GM18520 (cell line): ENCODE data around the gene PEAR1.
"Not testable (repeated sequence)": the region's sequence is repeated elsewhere in the genome, so short reads cannot be mapped to it uniquely, and the experiment has no call there.

Source experiments
- ATAC-seq: cut with Tn5 transposase; IDR thresholded peaks from one replicate; pipeline ENCODE4 v1.9.1; 2021; ENCODE audit not compliant: unreplicated experiment

Gene PEAR1

DNA sequence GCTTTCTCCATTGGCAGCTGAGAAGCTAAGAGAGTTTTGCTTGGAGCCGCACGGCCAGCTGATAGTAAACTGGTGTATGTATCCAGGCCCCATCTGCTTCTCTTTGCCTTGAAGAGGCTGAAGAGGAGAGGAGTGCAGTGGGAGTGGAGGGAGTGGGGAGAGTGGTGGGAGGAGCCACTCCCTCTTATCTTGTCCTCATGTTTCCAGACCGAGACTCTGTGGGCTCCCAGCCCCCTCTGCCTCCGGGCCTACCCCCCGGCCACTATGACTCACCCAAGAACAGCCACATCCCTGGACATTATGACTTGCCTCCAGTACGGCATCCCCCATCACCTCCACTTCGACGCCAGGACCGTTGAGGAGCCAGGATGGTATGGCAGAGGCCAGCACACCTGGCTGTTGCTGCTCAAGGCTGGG is 20.9 kb downstream of the PEAR1 start:
- no peak for ATAC-seq

DNA sequence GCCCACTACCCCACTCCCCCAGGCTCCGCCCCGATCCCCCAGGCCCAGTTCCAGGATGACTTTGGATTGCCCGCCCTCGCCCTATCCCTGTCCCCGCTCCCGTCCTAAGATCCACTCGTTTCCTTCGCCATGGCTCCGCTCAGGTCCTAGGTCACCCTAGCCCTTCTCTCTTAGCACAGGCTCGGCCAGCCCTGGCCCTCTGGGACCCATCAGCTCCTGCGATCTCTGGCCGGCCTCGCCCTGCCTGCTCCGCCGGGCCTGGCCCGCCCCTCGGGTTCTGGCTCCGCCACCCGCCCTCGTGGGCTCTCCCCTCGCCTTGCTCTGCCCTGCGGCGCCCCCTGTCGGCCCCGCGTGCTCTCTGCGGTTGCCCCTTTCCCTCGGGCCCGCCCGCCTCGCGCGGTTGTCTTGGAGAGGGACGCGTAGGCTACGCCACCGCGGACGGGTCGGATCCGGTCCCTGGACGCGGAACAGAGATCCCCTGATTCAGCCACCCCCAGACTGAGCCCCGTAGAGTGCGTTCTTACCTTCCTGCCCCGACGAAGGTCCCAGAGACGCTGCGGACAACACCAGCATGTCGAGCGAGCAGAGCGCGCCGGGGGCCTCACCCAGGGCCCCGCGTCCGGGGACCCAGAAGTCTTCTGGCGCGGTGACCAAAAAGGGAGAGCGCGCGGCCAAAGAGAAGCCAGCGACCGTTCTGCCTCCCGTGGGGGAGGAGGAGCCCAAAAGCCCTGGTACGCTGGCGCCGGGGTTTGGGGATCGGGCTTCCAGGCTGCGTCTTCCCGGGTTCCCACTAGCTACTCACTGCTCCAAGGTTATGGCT is 26.9 kb downstream of the PEAR1 start, which contains the start of gene LRRC71:
LRRC71 (plus strand) TSS at position 400 of the 820 bp plus-strand sequence; CDS start at position 572, 172 bp downstream.
- ATAC-seq = no peak

DNA sequence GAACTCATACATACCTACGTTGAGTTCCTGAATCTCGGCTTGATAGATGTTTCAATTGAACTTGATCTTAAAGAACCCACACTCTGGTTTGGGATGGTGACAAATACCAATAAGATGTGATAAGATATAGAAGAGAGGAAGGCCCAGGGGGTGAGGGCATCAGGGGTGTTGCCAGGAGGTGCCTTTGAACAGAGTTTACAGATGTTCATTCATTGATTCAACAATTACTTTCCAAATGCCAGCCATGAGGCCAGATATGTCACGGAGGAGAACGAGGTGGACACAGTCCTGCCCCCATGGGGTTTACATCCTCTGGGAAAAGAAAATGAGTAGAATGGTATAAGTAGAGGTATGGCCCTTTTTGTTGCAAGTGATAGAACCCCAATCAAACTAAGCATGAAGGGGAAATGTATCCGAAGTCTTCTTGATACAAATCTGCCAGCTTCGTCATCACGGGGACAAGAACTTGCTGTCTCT is 27.6 kb downstream of the PEAR1 start:
- no peak for ATAC-seq

DNA sequence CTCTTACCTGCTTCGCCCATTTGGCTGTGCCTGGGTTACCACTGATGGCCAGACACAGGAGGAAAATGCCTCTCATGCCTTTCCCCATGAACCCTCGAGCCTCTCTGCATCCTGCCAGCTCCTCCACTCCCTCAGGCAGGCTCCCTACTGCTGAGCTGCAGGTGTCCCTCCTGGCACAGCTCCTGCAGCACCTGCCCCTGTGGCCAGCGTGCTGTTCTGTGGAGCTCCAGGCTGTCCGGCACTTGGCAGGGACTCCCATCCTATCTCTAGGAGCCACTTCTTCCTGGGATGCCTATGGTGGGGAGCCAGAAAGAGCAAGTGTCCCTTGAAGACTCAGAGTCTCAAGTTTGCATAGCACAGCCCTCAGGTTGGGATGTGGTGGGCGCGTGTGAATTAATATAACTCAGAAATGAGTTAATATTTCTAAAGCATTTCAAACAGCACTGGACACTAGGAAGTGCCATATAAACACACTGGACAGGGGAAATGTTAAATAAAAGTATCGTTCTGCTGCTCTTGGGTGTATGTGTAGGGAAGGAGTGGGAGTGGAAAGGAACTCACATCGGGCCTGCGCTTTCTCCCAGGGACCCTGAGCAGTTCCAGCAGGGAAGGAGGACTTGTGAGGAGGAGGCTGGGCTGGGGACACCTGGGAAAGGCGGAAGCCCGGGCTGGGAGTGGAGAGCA is 29.6 kb downstream of the PEAR1 start:
- ATAC-seq = no peak

DNA sequence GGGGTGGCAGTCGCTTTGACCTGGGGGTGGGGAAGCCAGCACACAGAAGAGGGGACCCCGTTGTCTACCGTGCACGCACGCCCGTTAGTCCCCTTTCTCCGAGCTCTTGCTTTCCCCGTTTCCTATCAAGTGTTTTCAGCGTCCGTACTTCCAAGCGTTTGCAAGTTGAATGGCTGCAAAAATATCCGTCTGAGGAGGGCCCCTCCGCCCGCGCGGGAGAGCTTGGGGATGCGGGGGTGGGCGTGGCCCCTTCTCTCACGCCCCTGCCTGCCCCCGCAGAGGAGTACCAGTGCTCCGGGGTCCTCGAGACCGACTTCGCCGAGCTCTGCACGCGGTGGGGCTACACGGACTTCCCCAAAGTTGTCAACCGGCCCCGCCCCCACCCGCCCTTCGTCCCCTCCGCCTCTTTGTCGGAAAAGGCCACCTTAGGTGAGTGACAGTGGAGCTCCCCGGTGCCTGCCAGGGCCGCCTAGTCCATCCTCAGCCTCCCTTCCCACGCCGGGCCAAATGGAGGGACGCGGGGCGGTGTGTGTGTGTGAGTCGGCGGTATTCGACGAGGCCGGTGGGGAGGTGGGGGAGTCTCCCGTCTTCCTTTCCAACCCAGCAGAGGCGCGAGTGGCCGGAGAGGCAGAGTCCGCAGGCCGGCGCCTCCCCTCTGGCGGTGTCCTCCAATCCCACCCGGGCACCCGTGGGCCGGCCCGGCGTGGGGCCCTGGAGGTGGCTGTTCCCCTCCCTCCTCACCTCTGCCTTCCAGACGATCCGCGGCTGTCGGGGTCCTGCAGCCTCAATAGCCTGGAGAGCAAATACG is 30.4 kb downstream of the PEAR1 start:
- no peak for ATAC-seq

DNA sequence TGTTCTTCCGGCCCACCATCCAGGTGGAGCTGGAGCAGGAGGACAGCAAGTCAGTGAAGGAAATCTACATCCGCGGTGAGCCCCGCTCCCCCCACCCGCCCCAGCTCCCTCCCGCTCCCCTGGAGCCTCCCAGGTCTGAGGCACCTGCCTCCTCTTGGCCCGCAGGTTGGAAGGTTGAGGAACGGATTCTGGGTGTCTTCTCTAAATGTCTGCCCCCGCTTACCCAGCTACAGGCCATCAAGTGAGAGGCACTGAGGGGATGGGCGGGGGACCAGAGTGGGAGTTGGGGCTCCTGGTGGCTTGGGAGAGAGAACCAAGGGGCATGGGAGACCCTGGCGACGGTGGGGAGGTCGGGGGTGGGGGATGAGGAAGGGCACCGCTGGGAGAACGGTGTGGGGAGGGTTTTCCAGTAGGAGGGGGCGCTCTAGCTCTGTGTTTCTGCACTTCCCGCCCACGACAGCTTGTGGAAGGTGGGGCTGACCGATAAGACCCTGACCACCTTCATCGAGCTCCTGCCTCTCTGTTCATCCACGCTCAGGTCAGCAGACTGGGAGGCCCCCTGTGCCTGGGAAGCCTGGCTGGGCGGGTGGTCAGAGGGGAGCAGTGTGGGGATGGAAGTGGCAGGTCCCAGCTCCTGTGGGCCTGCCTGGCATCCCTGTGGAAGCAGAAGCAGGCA is 31.1 kb downstream of the PEAR1 start:
- no peak for ATAC-seq

DNA sequence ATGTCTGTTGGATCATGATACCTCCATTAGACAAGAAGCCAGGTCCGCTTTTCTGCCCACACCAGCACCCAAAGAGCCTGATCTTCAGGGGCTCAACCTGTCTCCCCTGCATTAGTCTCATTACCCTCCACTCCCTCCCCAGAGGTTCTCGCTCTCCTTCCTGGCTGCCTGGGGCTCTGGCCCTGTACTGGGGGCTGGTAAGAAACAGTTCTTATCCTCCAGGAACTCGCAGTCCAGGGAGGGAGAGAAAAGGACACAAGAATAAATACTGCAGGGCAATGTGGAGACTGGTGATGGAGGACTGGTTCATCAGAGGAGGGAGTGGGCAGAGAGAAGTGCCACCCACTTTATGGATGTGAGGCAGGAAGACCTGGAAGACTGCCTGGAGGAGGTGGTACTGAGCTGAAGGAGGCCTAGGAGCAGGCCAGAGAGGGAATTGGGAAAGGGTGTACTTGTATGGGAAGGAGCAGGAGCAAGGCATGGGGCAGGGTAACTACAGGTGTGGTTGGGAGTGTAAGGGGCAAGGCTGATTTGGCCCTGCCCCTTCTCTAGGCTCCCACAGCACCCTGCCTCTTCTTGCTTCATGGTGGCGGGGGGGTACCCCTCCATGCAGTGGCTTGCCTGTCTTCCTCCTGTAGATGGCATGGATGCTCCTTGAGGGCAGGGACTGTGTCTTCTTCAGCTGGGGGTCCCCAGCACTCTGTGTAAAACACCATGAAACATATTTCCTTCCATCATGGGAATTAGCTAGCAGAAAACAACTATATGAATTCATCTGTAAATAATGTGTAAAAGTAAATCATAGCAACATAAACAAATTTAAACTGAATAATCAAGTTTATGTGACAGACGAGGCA is 31.9 kb downstream of the PEAR1 start:
- ATAC-seq = no peak

DNA sequence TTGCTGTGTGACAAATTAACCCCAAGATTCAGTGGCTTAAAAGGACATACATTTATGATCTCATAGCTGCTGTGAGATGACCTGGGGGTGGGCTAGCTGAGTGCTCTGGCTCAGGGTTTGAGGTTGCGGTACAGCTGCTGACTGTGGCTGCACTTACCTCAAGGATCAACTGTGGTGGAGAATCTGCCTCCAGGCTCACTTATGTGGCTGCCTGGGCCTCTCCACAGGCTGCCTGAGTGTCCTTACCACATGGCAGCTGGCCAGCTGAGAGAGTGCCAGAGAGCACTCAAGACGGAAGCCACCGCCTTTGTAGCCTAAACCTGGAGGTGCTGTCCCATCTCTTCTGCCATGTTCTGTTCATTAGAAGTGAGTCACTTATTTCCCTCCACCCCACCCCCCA is 32.7 kb downstream of the PEAR1 start:
- ATAC-seq = no peak

DNA sequence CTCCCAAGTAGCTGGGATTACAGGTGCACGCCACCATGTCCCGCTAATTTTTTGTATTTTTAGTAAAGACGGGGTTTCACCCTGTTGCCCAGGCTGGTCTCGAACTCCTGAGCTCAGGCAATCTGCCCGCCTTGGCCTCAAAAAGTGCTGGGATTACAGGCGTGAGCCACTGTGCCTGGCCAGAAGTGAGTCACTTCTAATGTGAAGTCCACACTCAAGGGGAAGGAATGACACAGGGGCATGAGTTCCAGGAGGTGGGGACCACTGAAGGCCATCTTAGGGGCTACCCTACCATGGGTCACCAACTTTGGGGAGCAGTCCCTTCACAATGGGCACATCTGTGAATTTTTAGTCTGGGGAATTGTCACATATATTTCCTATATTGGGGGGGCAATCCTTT is 33.2 kb downstream of the PEAR1 start:
- not testable (repeated sequence) for ATAC-seq

DNA sequence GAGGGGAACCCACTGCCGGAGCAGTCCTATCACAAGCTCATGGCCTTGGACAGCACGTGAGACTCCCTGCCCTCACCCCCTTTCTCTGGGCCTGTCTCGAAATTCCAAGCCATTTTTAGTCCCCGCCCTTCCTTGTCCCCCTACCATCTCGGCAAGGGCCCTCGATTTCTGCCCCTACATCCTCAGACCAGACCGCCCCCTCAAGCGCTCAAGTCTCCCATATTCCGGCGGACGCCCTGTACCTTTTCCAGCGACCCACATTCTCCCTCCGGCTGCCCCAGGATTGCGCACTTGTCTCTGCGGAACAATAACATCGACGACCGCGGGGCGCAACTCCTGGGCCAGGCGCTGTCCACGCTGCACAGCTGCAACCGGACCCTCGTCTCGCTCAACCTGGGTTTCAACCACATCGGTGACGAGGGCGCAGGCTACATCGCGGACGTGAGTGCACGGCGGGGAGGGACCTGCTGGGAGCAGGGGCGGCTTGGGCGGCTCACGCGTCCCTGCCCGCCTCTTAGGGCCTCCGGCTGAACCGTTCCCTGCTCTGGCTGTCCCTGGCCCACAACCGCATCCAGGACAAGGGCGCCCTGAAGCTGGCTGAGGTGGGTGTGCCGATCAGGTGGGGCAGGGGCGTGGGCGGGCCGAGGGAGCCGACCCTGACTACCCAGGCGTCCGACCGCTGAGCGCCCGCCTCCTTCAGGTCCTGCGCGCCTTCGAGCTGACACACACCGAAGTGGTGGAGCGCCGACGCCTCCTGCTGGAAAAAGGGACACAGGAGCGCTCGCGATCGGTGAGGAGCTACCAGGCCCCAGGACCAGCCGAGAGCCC is 33.9 kb downstream of the PEAR1 start:
- no peak for ATAC-seq

DNA sequence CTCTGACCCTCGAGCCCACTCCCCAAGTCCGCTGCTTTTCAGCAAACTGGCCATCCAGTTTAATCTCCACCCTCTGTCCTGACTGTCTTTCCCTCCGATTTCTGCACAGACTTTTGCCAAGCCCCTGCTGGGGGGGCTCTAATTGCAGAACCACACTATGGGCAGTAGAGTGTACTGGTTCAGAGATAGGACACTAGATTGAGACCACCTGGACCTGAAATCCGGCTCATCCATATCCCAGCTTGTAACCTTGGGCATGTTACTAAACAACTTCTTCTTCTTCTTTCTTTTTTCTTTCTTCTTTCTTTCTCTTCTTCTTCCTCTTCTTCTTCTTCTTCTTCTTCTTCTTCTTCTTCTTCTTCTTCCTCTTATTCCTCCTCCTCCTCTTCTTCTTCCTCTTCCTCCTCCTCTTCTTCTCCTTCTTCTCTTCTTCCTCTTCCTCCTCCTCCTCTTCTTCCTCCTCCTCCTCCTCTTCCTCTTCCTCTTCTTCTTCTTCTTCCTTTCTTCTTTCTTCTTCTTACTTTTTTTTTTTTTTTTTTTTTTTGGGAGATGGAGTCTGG is 34.6 kb downstream of the PEAR1 start:
- ATAC-seq = no peak

DNA sequence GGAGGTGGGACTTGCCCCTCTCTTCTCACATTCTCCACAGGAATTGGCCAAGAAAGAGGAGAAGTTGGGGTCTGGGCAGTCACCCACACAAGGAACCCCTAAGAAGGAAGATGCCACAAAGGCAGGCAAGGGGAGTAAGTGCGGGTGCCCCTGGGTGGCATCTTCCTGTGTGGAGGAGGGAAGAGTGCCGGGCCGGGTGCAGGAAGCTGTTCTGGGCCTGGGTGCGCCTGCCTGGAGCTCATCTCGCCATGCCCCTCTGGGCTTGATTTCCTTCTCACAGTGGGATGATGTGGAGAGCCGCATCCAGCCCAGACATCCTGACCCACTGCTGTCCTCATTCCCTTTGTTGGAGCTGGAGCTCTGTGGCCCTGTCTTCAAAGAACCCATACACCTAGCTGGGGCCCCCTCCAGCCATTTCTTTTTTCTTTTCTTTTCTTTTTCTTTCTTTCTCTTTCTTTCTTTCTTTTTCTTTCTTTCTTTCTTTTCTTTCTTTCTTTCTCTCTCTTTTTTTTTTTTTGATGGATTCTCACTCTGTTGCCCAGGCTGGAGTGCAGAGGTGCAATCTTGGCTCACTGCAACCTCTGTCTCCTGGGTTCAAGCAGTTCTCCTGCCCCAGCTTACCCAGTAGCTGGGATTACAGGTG is 36.2 kb downstream of the PEAR1 start:
- ATAC-seq = no peak

DNA sequence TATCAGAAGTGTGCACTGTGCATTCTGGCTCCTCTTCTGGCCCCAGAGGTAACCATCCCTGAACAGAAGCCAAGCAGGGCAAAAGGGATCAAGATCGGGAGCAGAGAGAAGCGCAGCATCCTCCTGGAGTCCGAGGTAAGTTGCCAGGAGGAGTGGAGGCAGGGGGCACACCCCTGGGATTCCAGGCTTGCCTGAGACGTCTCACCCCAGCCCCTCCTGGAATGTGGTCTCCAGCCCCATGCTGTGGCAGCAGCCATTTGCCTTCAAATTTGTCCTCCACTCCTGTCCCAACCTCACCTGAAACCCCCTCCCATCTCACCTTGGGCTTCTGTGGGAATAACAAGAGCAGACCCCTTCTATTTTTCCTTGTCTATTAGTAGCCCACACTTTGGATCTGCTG is 37.0 kb downstream of the PEAR1 start:
- no peak for ATAC-seq

DNA sequence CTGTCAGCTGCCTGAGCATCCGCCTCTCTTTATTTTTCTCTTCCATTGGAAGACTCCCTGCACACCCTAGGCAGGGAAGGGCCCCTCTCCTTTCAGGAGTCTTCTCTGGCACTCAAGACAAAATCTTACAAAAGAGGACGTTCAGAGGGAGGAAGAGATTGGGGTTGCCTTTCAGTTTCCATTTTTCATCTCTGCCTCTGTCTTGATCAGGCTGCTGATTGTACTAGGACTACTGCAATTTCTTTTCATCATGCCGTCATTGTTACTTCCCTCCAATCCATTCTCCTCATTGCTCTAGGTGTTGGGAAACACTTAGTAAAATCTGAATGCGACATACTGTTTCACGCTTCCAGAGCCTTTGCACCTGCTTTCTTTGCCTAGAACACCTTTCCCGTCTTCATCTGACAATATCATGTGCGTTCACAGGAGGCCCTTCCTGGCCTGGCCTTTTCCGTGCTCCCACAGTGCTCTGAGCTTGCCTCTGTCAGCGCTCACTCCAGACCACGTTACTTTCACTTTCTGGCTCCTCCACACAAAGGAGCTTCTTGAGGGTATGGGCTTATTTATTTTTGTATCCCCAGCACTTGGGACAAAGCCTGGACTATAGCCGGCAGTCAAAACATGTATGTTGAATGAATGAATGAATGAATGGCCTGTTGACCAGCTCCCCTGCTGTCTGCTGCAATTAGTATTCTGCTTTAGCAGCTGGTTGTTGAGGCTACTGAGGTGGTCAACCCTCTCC is 37.9 kb downstream of the PEAR1 start:
- ATAC-seq = no peak

DNA sequence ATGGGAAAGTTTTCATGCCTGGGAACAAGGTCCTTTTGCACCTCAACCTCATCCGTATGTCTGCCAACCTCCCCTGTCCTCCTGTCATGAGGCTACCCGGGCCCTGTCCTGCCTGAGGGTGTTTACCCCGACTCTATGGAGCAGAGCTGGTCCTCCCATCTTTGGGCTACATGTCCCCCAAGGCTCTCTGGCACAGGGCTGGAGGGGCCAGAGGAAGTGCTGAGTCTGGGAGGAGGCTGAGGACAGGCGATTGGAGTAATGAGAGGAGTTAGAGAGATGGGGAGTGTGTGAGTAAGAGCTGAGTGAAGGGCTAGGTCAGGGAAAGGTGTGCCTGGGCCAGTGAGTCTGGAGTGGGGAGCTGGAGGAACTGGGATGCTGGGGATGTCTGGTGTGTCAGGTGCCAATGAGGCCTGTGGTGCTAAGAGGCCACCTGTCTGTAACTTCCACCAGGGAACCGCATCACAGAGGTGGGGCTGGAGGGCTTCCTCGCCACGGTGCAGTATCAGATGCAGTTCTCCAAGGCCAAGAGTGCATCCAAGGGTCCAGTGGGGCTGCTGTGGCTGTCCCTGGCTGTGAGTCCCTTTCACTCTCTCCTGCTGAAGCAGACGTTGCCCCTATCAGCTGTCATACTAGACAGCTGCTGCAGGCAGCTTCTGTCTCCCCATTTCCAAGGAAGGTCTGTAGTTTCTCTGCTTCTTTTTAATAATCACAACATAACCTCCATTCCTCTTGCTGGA is 38.6 kb downstream of the PEAR1 start:
- no peak for ATAC-seq

DNA sequence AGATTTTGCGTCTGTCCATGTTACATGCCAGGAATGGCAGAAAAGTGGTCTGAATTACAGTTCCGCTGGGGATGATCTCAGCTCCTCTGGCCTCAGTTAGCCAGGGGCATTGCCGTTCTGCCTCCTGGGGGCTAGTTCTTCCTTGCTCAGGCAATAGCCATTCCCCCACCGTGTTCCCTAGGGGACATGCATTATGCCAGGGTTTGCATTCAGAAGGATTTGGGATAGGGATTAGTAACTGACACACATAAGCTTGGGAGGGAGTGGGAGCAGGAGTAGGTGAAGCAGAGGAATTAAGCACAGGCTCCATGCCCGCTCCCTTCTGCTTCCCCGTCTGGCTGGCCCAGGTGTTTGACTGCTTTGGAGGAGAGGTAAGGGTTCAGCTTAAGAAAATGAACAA is 39.6 kb downstream of the PEAR1 start:
- ATAC-seq = no peak
